ENCODE measurements around the gene NCOR1.

The NCOR1 gene

DNA sequence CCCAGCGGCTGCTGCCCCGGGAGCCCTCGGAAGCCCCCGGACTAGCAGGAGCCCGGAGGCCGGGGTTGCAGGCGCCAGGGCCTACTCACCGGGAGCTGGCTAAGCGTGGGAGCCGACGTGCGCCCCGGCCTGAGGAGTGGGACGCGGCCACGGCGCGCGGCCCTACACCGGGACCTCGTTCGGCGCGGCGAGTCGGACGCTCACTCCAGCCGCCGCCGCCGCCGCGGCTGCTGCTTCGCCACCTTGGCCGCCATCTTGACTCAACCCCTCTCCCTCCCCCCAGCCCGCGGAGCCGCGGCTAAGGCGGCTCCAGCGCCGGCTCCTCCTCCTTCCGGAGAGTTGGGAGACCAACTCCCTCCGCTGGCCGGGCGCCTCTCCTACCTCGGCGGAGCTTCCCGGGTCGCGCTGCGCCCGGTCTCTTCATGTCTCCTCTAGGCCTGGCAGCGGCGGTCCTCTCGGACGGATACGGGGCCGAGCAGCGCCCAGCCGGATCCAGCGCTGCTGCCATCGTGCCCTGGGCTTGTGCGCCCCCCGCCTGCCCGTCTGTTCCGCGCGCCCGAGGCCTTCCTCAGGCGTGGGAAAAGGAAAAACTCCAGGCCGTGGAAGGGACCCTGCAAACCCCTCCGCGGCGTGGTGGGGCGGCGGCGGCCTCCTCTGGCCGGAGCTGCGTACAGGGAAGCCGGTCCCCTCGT, at the start of gene NCOR1:
TSS of gene NCOR1 (minus strand) at position 262 of the 692 bp plus-strand sequence. CDS start 20,965 bp downstream, outside the sequence.
- Histone ChIP-seq H3K9ac (ENCODE audit: low read depth, low read length) (peak within 1 kb of the TSS; percentile 97), H3K4me1 (ENCODE audit: control insufficient read depth, insufficient read depth, low read length) (peaks cover 8% of the 10 kb centered on the region; the same call in 1 of the 2 replicates), H3K4me3 (ENCODE audit: low read depth, low read length) (peak within 1 kb of the TSS; percentile 78), H3K9me3 (ENCODE audit: control insufficient read depth, insufficient read depth, low read length) (no peaks in the 10 kb centered on the region), H3K27me3 (ENCODE audit: control insufficient read depth, insufficient read depth, low read length) (no peaks in the 10 kb centered on the region), H3K36me3 (ENCODE audit: control insufficient read depth, insufficient read depth, low read length) (no peaks in the 10 kb centered on the region), H3K27ac (ENCODE audit: low read depth, low read length) (peak within 1 kb of the TSS; percentile 99)

DNA sequence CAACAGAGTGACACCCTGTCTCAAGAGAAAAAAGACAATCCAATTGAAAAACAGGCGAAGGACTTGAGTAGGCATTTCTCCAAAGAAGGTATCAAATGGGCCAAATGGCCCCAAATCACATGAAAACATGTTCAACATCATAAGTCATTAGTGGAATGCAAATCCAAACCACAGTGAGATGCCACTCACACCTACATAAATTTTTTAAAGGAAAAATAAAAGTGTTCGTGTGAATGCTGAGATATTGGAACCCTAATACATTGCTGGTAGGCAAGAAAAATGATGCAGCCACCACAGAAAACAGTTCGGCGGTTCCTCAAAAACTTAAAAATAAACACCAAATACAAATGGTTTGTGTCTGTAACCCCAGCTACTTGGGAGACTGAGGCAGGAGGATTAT, 46.9 kb upstream of the NCOR1 start:
- no peaks in the 10 kb centered on the region for H3K36me3 ChIP-seq (ENCODE audit: control insufficient read depth, insufficient read depth, low read length)
- H3K9me3 ChIP-seq (ENCODE audit: control insufficient read depth, insufficient read depth, low read length), result no peaks in the 10 kb centered on the region
- H3K4me3 ChIP-seq (ENCODE audit: low read depth, low read length), result no peak overlapping the region
- H3K4me1 ChIP-seq (ENCODE audit: control insufficient read depth, insufficient read depth, low read length), result no peaks in the 10 kb centered on the region
- no peak overlapping the region for H3K27ac ChIP-seq (ENCODE audit: low read depth, low read length)
- no peaks in the 10 kb centered on the region for H3K27me3 ChIP-seq (ENCODE audit: control insufficient read depth, insufficient read depth, low read length)
- H3K9ac ChIP-seq (ENCODE audit: low read depth, low read length), result no peak overlapping the region

DNA sequence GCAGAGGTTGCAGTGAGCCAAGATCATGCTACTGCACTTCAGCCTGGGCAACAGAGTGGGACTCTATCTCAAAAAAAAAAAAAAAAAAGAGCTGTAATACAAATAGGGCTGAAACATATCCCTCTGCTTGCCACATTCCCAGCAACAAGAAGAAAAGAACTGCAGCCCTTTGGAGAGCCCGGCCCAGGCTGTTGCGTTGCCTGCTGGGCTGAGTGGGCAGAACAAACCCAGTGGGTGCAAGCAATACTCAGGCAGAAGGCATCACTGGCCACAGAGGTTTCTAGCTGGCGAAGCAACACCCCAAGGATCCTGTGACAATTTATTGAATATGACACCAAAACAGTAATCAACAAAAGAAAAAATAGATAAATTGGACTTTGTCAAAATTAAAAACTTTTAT, 45.7 kb upstream of the NCOR1 start:
- Histone ChIP-seq H3K27ac (ENCODE audit: low read depth, low read length) (no peak overlapping the region), H3K9ac (ENCODE audit: low read depth, low read length) (no peak overlapping the region), H3K36me3 (ENCODE audit: control insufficient read depth, insufficient read depth, low read length) (no peaks in the 10 kb centered on the region), H3K27me3 (ENCODE audit: control insufficient read depth, insufficient read depth, low read length) (no peaks in the 10 kb centered on the region), H3K9me3 (ENCODE audit: control insufficient read depth, insufficient read depth, low read length) (no peaks in the 10 kb centered on the region), H3K4me1 (ENCODE audit: control insufficient read depth, insufficient read depth, low read length) (peaks cover under 1% of the 10 kb centered on the region; the same call in 1 of the 2 replicates), H3K4me3 (ENCODE audit: low read depth, low read length) (no peak overlapping the region)

DNA sequence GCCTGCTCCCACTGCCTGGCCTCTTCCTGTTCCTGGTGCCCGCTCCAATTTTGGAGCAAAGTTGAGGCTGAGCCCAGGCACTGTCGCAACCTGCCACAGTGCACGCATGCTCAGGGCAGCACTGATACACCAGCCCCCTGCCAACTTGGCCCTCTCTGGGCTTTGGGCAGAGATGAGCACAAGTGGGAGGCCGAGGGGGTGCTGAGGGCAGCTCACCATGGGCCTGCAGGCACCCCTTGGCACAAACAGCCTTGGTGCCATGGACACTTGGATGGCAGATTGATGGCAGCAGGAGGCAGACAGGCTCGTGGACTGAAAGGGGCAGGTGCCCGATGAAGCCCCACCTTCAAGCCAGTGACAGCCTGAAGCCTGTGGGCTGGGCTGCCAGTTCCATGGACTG, 44.6 kb upstream of the NCOR1 start:
- Histone ChIP-seq H3K27me3 (ENCODE audit: control insufficient read depth, insufficient read depth, low read length) (no peaks in the 10 kb centered on the region), H3K9me3 (ENCODE audit: control insufficient read depth, insufficient read depth, low read length) (no peaks in the 10 kb centered on the region), H3K4me1 (ENCODE audit: control insufficient read depth, insufficient read depth, low read length) (peaks cover 11% of the 10 kb centered on the region), H3K9ac (ENCODE audit: low read depth, low read length) (no peak overlapping the region), H3K27ac (ENCODE audit: low read depth, low read length) (no peak overlapping the region), H3K36me3 (ENCODE audit: control insufficient read depth, insufficient read depth, low read length) (no peaks in the 10 kb centered on the region), H3K4me3 (ENCODE audit: low read depth, low read length) (no peak overlapping the region)

DNA sequence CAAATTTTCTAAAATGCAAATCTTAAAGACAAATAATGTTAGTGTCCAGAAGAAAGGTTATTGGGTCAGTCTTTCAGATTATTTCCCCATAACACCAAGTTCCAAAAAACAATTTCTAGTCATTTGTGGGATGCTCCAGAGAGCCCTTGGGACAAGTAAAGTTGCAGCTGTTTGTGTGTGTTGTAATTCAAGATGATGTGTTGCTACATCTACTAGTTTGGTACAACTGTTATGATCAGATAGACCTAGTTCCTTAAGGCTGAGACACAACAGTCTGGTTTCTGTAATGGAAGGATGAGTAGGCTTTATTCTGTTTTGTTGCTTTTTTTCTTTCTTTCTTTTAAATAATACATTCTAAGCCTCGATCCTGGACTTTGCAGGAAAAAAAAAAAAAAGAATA, 43.6 kb upstream of the NCOR1 start:
- H3K27ac ChIP-seq (ENCODE audit: low read depth, low read length), result no peak overlapping the region
- H3K4me3 ChIP-seq (ENCODE audit: low read depth, low read length), result no peak overlapping the region
- no peaks in the 10 kb centered on the region for H3K36me3 ChIP-seq (ENCODE audit: control insufficient read depth, insufficient read depth, low read length)
- H3K4me1 ChIP-seq (ENCODE audit: control insufficient read depth, insufficient read depth, low read length), result peaks cover 12% of the 10 kb centered on the region
- no peaks in the 10 kb centered on the region for H3K27me3 ChIP-seq (ENCODE audit: control insufficient read depth, insufficient read depth, low read length)
- no peaks in the 10 kb centered on the region for H3K9me3 ChIP-seq (ENCODE audit: control insufficient read depth, insufficient read depth, low read length)
- no peak overlapping the region for H3K9ac ChIP-seq (ENCODE audit: low read depth, low read length)

DNA sequence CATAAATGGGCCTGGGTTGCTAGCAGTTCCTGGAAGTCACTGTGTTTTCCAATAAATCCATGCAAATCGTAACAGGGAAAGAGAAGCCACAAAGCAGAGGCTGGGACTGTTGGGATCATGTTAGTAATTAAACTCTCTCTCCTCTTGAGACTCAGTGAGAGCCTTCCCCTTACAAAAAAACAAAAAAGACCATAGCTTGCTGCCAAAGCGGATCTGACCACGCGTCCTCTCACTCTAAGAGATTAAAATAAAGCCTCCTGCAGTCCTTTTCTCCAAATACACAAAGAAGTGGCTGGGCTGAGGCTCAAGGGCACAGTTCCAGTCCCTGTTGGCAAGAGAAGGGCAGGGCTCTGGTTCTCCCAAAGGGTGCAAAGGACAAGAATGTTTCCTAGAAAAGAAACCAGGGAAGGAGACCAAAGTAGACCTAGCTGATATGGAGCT, 40.2 kb upstream of the NCOR1 start:
- no peaks in the 10 kb centered on the region for H3K9me3 ChIP-seq (ENCODE audit: control insufficient read depth, insufficient read depth, low read length)
- no peak overlapping the region for H3K9ac ChIP-seq (ENCODE audit: low read depth, low read length)
- H3K27ac ChIP-seq (ENCODE audit: low read depth, low read length), result peak overlapping the region; percentile 65
- H3K27me3 ChIP-seq (ENCODE audit: control insufficient read depth, insufficient read depth, low read length), result no peaks in the 10 kb centered on the region
- 0 out of 2 replicates have a peak, but pooled peaks cover 3% of the 10 kb centered on the region for H3K36me3 ChIP-seq (ENCODE audit: control insufficient read depth, insufficient read depth, low read length)
- no peak overlapping the region for H3K4me3 ChIP-seq (ENCODE audit: low read depth, low read length)
- peaks cover 12% of the 10 kb centered on the region for H3K4me1 ChIP-seq (ENCODE audit: control insufficient read depth, insufficient read depth, low read length)

DNA sequence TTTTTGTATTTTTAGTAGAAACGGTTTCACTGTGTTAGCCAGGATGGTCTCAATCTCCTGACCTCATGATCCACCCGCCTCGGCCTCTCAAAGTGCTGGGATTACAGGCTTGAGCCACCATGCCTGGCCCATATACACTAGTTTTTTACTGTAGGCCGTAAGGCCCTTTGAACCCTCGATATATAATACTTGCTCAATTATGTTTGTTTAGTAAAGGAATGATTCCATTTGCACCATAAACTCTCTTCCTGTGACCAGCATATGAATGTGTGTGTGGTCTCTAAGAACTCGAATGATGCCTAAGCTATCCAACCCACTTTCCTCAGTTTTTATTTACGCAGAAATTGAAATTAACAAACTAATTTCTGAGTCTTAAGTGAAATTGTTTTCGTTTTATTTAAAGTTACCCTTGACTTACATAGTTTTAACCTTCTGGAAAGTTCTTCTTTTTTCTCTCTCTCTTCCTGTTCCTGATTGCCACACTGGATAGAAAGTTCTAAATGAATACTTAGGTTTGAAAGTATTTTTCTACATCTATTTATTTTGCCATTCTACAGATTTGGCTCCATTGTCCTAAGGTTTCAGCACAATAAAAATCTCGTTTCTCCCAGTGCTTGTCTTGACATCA, 39.6 kb upstream of the NCOR1 start:
- Histone ChIP-seq H3K4me1 (ENCODE audit: control insufficient read depth, insufficient read depth, low read length) (peaks cover 12% of the 10 kb centered on the region), H3K27ac (ENCODE audit: low read depth, low read length) (peak overlapping the region; percentile 65), H3K9ac (ENCODE audit: low read depth, low read length) (no peak overlapping the region), H3K36me3 (ENCODE audit: control insufficient read depth, insufficient read depth, low read length) (0 out of 2 replicates have a peak, but pooled peaks cover 3% of the 10 kb centered on the region), H3K4me3 (ENCODE audit: low read depth, low read length) (no peak overlapping the region), H3K27me3 (ENCODE audit: control insufficient read depth, insufficient read depth, low read length) (no peaks in the 10 kb centered on the region), H3K9me3 (ENCODE audit: control insufficient read depth, insufficient read depth, low read length) (no peaks in the 10 kb centered on the region)

DNA sequence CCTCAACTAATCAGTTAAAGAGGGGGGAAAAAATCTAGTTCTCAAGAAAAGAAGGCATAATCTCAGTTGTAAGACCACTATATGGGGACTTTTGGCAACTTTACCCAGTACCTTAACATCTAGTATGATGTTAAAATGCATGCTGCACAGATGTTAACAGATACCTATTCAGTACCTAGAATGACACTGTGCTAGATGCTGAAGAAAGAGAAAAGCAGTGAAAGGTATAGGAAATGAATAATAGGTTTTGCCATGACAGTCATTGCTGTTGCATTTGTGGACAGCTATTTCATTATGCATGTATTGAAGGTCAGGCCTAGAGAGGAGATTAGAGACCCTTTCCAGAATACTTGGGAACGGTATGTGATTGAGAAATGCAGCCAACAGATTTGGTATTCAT, 36.2 kb upstream of the NCOR1 start:
- Histone ChIP-seq H3K9me3 (ENCODE audit: control insufficient read depth, insufficient read depth, low read length) (no peaks in the 10 kb centered on the region), H3K4me3 (ENCODE audit: low read depth, low read length) (no peak overlapping the region), H3K9ac (ENCODE audit: low read depth, low read length) (no peak overlapping the region), H3K4me1 (ENCODE audit: control insufficient read depth, insufficient read depth, low read length) (peaks cover 12% of the 10 kb centered on the region), H3K36me3 (ENCODE audit: control insufficient read depth, insufficient read depth, low read length) (0 out of 2 replicates have a peak, but pooled peaks cover 6% of the 10 kb centered on the region), H3K27me3 (ENCODE audit: control insufficient read depth, insufficient read depth, low read length) (no peaks in the 10 kb centered on the region), H3K27ac (ENCODE audit: low read depth, low read length) (no peak overlapping the region)

DNA sequence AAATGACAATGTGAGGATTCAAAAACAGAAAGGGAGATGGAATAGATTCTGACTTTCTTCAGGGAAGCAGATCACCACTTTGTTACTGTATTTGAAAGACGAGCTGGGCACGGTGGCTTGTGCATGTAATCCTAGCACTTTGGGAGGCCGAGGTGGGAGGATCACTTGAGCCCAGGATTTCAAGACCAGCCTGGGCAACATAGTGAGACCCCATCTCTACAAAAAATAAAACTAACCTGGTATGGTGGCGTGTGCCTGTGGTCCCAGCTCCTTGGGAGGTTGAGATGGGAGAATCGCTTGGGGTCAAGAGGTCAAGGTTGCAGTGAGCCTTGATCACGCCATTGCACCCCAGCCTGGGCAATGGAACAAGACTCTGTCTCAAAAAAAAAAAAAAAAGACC, 35.7 kb upstream of the NCOR1 start:
- Histone ChIP-seq H3K4me1 (ENCODE audit: control insufficient read depth, insufficient read depth, low read length) (peaks cover 12% of the 10 kb centered on the region), H3K9ac (ENCODE audit: low read depth, low read length) (no peak overlapping the region), H3K27me3 (ENCODE audit: control insufficient read depth, insufficient read depth, low read length) (no peaks in the 10 kb centered on the region), H3K27ac (ENCODE audit: low read depth, low read length) (no peak overlapping the region), H3K9me3 (ENCODE audit: control insufficient read depth, insufficient read depth, low read length) (no peaks in the 10 kb centered on the region), H3K36me3 (ENCODE audit: control insufficient read depth, insufficient read depth, low read length) (0 out of 2 replicates have a peak, but pooled peaks cover 6% of the 10 kb centered on the region), H3K4me3 (ENCODE audit: low read depth, low read length) (no peak overlapping the region)

DNA sequence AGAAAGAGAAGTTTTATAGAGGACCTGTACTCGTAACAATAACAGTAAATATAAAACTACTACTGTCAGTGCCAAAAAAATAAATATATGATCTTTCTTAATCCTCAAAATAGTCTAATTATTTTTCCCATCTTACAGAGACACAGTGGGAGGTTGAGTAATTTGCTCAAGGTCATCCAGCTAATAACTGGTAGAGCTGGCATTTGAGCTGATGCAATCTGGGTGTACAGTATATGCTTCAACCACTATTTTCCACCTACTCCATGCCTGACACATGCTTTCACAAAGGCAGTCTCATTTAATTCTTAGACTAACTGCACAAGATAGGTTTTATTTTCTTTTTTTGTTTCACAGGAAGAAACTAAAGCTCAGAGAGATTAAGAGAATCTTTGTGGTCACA, 35.3 kb upstream of the NCOR1 start:
- Histone ChIP-seq H3K27ac (ENCODE audit: low read depth, low read length) (no peak overlapping the region), H3K4me3 (ENCODE audit: low read depth, low read length) (no peak overlapping the region), H3K27me3 (ENCODE audit: control insufficient read depth, insufficient read depth, low read length) (no peaks in the 10 kb centered on the region)

DNA sequence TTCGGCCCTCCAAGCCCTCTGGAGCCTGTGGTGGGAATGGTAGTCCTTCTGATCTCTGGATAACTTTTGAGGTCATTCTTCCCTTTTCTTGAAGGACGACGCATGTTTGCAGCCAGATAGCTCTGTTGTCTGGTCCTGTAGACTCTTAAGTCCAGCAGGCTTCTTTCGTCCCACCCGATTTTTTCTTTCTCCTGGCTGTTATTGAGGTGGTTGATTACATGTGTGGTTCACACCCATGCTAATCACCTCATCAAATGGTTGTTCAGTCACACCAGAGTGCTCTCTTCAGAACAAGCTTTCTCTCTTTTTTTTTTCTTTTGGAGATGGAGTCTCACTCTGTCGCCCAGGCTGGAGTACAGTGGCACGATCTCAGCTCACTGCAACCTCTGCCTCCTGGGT, 32.3 kb upstream of the NCOR1 start:
- no peak overlapping the region for H3K27ac ChIP-seq (ENCODE audit: low read depth, low read length)
- no peak overlapping the region for H3K9ac ChIP-seq (ENCODE audit: low read depth, low read length)
- H3K27me3 ChIP-seq (ENCODE audit: control insufficient read depth, insufficient read depth, low read length), result no peaks in the 10 kb centered on the region
- H3K4me3 ChIP-seq (ENCODE audit: low read depth, low read length), result no peak overlapping the region
- H3K4me1 ChIP-seq (ENCODE audit: control insufficient read depth, insufficient read depth, low read length), result peaks cover 3% of the 10 kb centered on the region; the same call in 1 of the 2 replicates
- no peaks in the 10 kb centered on the region for H3K9me3 ChIP-seq (ENCODE audit: control insufficient read depth, insufficient read depth, low read length)
- H3K36me3 ChIP-seq (ENCODE audit: control insufficient read depth, insufficient read depth, low read length), result 0 out of 2 replicates have a peak, but pooled peaks cover 6% of the 10 kb centered on the region

More for the DNA sequence above, 35.3 kb upstream of the NCOR1 start:
- Histone ChIP-seq H3K4me1 (ENCODE audit: control insufficient read depth, insufficient read depth, low read length) (peaks cover 8% of the 10 kb centered on the region), H3K9me3 (ENCODE audit: control insufficient read depth, insufficient read depth, low read length) (no peaks in the 10 kb centered on the region), H3K36me3 (ENCODE audit: control insufficient read depth, insufficient read depth, low read length) (0 out of 2 replicates have a peak, but pooled peaks cover 6% of the 10 kb centered on the region), H3K9ac (ENCODE audit: low read depth, low read length) (no peak overlapping the region)
